Endothelial cell of umbilical vein (primary cell): Measurements from ENCODE around the gene SARS2. TPM values are rescaled to one million over a fixed set of nuclear protein-coding genes. Genes with fewer than 3 reads are reported as not detected.
A peak's percentile ranks its signal among the peaks of the same experiment; 100 is the strongest.

Experiments used
- BruUV-seq: library from RNA; stranded (reverse); fragments of 400-500 nt; replicated peaks from 2 replicates; lab custom pipeline; 2021; lab: Mats Ljungman, UMichigan
- CTCF ChIA-PET: fragments of 300-600, 350-600 bp; sonication (Branson Sonifier 250); formaldehyde crosslinking; loops from one replicate; lab custom pipeline; 2021; ENCODE audit warnings: antibody characterized with exemption, inconsistent platforms; lab: Charles Lee
- POLR2A ChIA-PET: fragments of 300-600, 350-600 bp; sonication (Branson Sonifier 250); formaldehyde crosslinking; loops from one replicate; lab custom pipeline; 2021; ENCODE audit warnings: antibody characterized with exemption, inconsistent platforms; lab: Charles Lee
- DNase-seq: peaks from one replicate; pipeline ENCODE4 v3.0.0-alpha.2; 2011; ENCODE audit warnings: low read depth, low spot score
- FAIRE-seq: peaks from 2 replicates; lab custom pipeline; 2011; peaks lifted over from hg19 to GRCh38; lab: Jason Lieb, UNC
- H2AFZ ChIP-seq: 2 replicates; pipeline ENCODE4 v1.6.0; 2012; ENCODE audit warnings: low read depth, low read length, control low read depth, inconsistent platforms
- H3K27ac ChIP-seq: 2 replicates; pipeline ENCODE4 v1.5.1; 2011; ENCODE audit warnings: low read depth, mild to moderate bottlenecking, control low read depth, low read length, moderate library complexity; ENCODE audit not compliant: insufficient read depth
- H3K27me3 ChIP-seq, 2 experiments: 2 replicates each; pipeline versions ENCODE4 v1.6.0 to v1.6.1; 2011; ENCODE audit warnings: low read length in 2 of 2, mixed read lengths in 1 of 2; ENCODE audit not compliant: control insufficient read depth in 2 of 2, insufficient read depth in 2 of 2
- H3K36me3 ChIP-seq, 2 experiments: 2 replicates in 1 of 2; 3 replicates in 1 of 2; pipeline ENCODE4 v1.5.1; 2011; ENCODE audit warnings: low read length in 2 of 2, mild to moderate bottlenecking in 1 of 2, moderate library complexity in 1 of 2; ENCODE audit not compliant: control insufficient read depth in 2 of 2, insufficient read depth in 2 of 2; ENCODE audit errors: extremely low read depth in 1 of 2
- H3K4me1 ChIP-seq: 3 replicates; pipeline ENCODE4 v1.5.1; 2011; ENCODE audit warnings: mild to moderate bottlenecking, low read length; ENCODE audit not compliant: control insufficient read depth, insufficient read depth; ENCODE audit errors: extremely low read depth
- H3K4me2 ChIP-seq: 2 replicates; pipeline ENCODE4 v1.6.1; 2011; ENCODE audit warnings: low read length, control low read depth, mixed read lengths; ENCODE audit not compliant: insufficient read depth
- H3K4me3 ChIP-seq, 3 experiments: fragments of 200-600 bp in 1 of 3; sonication (generic), shearing (Covaris generic) in 1 of 3; replicated peaks in 1 of 3; 2 replicates each; pipeline ENCODE4 v1.5.1; 2011 to 2016; ENCODE audit warnings: control low read depth in 3 of 3, low read length in 3 of 3, mild to moderate bottlenecking in 2 of 3, inconsistent platforms in 1 of 3, low read depth in 1 of 3, moderate library complexity in 1 of 3; ENCODE audit not compliant: insufficient read depth in 1 of 3
- H3K79me2 ChIP-seq: 2 replicates; pipeline ENCODE4 v1.6.0; 2012; ENCODE audit warnings: low read length, inconsistent platforms; ENCODE audit not compliant: control insufficient read depth, insufficient read depth
- H3K9ac ChIP-seq: replicated peaks from 2 replicates; pipeline ENCODE3; 2011; ENCODE audit warnings: low read length, control low read depth; ENCODE audit not compliant: insufficient read depth; ENCODE audit errors: extremely low read depth
- H3K9me1 ChIP-seq: replicated peaks from 3 replicates; pipeline ENCODE4 v1.6.0; 2011; ENCODE audit warnings: mild to moderate bottlenecking, low read length; ENCODE audit not compliant: control insufficient read depth, insufficient read depth; ENCODE audit errors: extremely low read depth
- H3K9me3 ChIP-seq: replicated peaks from 2 replicates; pipeline ENCODE4 v1.5.1; 2012; ENCODE audit warnings: low read length, inconsistent platforms; ENCODE audit not compliant: control insufficient read depth, insufficient read depth
- H4K20me1 ChIP-seq: replicated peaks from 2 replicates; pipeline ENCODE3; 2011; ENCODE audit warnings: mild to moderate bottlenecking, low read length; ENCODE audit not compliant: control insufficient read depth, insufficient read depth; ENCODE audit errors: extremely low read depth
- CTCF ChIP-seq, 2 donors: IDR thresholded peaks; 1 replicate in 1 of 2; 2 replicates in 1 of 2; pipeline ENCODE4 v1.5.1; 2011; ENCODE audit warnings: low read length in 2 of 2, mild to moderate bottlenecking in 2 of 2, moderate library complexity in 2 of 2, control low read depth in 1 of 2, inconsistent platforms in 1 of 2, low read depth in 1 of 2; ENCODE audit not compliant: insufficient read depth in 1 of 2; ENCODE audit errors: extremely low read depth in 1 of 2
- EZH2 ChIP-seq: IDR thresholded peaks from 2 replicates; pipeline ENCODE4 v1.6.1; 2012; ENCODE audit warnings: borderline replicate concordance, low read depth, mild to moderate bottlenecking, moderate library complexity, low read length, inconsistent platforms; ENCODE audit not compliant: severe bottlenecking
- FOS ChIP-seq: IDR thresholded peaks from 2 replicates; pipeline ENCODE4 v1.6.1; 2011; ENCODE audit warnings: mild to moderate bottlenecking, low read length, moderate library complexity, borderline replicate concordance; ENCODE audit not compliant: insufficient read depth
- GATA2 ChIP-seq: IDR thresholded peaks from 2 replicates; pipeline ENCODE4 v1.7.0; 2011; ENCODE audit warnings: low read depth, mild to moderate bottlenecking, moderate library complexity, mixed read lengths, low read length; ENCODE audit not compliant: insufficient read length, insufficient read depth
- JUN ChIP-seq: IDR thresholded peaks from 2 replicates; pipeline ENCODE4 v1.6.1; 2011; ENCODE audit warnings: borderline replicate concordance, low read depth; ENCODE audit not compliant: insufficient read length, insufficient read depth
- MAX ChIP-seq: IDR thresholded peaks from 2 replicates; pipeline ENCODE4 v1.6.1; 2011; ENCODE audit not compliant: insufficient read depth, insufficient read length
- MYC ChIP-seq: IDR thresholded peaks from one replicate; pipeline ENCODE4 v1.6.1; 2011; ENCODE audit warnings: mild to moderate bottlenecking, low read depth, low read length
- POLR2A ChIP-seq: IDR thresholded peaks from 2 replicates; pipeline ENCODE4 v1.6.1; 2012; ENCODE audit warnings: low read depth, mild to moderate bottlenecking, control low read depth, low read length
- POLR2AphosphoS5 ChIP-seq: IDR thresholded peaks from 2 replicates; pipeline ENCODE4 v1.6.1; 2012; ENCODE audit warnings: low read depth, mild to moderate bottlenecking, control low read depth, low read length, moderate library complexity; ENCODE audit not compliant: insufficient read depth
- dilution Hi-C: fragments of 300-500 bp; cut with MboI; formaldehyde crosslinking; loops from one replicate; pipeline ENCODE4 v1.15.0; 2019; ENCODE audit warnings: low sequenced_read_pairs; ENCODE audit not compliant: extremely low pct_ligation_motif_present
- intact Hi-C: fragments of 100-400 bp; cut with micrococcal nuclease; formaldehyde crosslinking; loops from one replicate; pipeline ENCODE4 v1.10.0; 2022
- polyA plus RNA-seq, 4 experiments: library from polyadenylated mRNA; depleted of rRNA in 3 of 4; stranded (reverse) in 3 of 4; unstranded in 1 of 4; fragments of >200 nt; gene quantifications; 2 replicates each; pipeline versions ENCODE4 v1.2.1 to v1.2.3, GENCODE V29; 2011 to 2012; ENCODE audit warnings: missing spikeins in 1 of 4
- total RNA-seq: library from RNA; stranded (reverse); gene quantifications from 2 replicates; pipeline ENCODE4 v1.2.3, GENCODE V29; 2021

Gene SARS2
- total and polyA plus RNA-seq, 2 donors (not counting 3 experiments of a cell fraction or from before 2014, with no cell fraction given), result 40.3 to 43.7 TPM

GRCh38 chr19:38917921-38918491 is 12.6 kb downstream of the SARS2 start:
- dilution Hi-C loops, result no loop called here
- FAIRE-seq, result no peak
- no TSS peak for BruUV-seq
- H3K27me3 ChIP-seq, result no peaks in the 10 kb centered on the region
- CTCF ChIA-PET, result interaction anchor here (0.6 kb wide), 1 partner anchor 683 kb away, joined by 4 read pairs; no protein-coding TSS in a partner anchor
- DNase-seq, result no peak
- no peak for TF ChIP-seq MYC
- peak in 1 of 2 donors; percentile 14 for TF ChIP-seq CTCF (IDR thresholded peaks at IDR 0.05; ENCODE audit: extremely low read depth in 1 of 2, insufficient read depth in 1 of 2, low read depth in 1 of 2, low read length in 2 of 2)
- no peak overlapping the region for H3K27ac ChIP-seq
- POLR2A ChIA-PET, result interaction anchor here (0.7 kb wide), 1 partner anchor 263 kb away, joined by 5 read pairs; no protein-coding TSS in a partner anchor
- no peak overlapping the region for H3K9ac ChIP-seq
- H3K4me3 ChIP-seq, result no peak overlapping the region
- no peaks in the 10 kb centered on the region for H4K20me1 ChIP-seq
- H2AFZ ChIP-seq, result no peak overlapping the region
- no peaks in the 10 kb centered on the region for H3K4me1 ChIP-seq
- no peaks in the 10 kb centered on the region for H3K9me3 ChIP-seq
- H3K36me3 ChIP-seq, result no peaks in the 10 kb centered on the region
- intact Hi-C loops, result no loop called here
- no peaks in the 10 kb centered on the region for H3K9me1 ChIP-seq
- H3K4me2 ChIP-seq, result no peak overlapping the region
- H3K79me2 ChIP-seq, result no peaks in the 10 kb centered on the region

GRCh38 chr19:38917516-38917915 is 13.0 kb downstream of the SARS2 start:
- POLR2A ChIA-PET, result interaction anchor here (0.7 kb wide), 1 partner anchor 263 kb away, joined by 5 read pairs; no protein-coding TSS in a partner anchor
- FAIRE-seq, result no peak
- CTCF ChIA-PET, result interaction anchor here (0.6 to 0.8 kb wide), 2 partner anchors 13 to 682 kb away, joined by 3 to 4 read pairs; partner anchors contain the start of genes MRPS12 and SARS2

More at GRCh38 chr19:38917516-38917915, 13.0 kb downstream of the SARS2 start:
- H3K4me1 ChIP-seq, result no peaks in the 10 kb centered on the region
- no peak for DNase-seq
- dilution Hi-C loops (no loop called here), intact Hi-C loops (no loop called here)
- H3K36me3 ChIP-seq, result no peaks in the 10 kb centered on the region
- TF ChIP-seq POLR2A, result no peak
- no peak for TF ChIP-seq FOS
- TF ChIP-seq MAX, result no peak
- TF ChIP-seq MYC, result no peak
- TF ChIP-seq EZH2, result no peak
- no peak for TF ChIP-seq JUN
- no peak for TF ChIP-seq CTCF (IDR thresholded peaks at IDR 0.05; ENCODE audit: extremely low read depth in 1 of 2, insufficient read depth in 1 of 2, low read depth in 1 of 2, low read length in 2 of 2)
- TF ChIP-seq GATA2, result no peak
- no peak for TF ChIP-seq POLR2AphosphoS5
- no peak overlapping the region for H3K9ac ChIP-seq
- BruUV-seq, result no TSS peak
- H3K27ac ChIP-seq, result no peak overlapping the region
- H4K20me1 ChIP-seq, result no peaks in the 10 kb centered on the region
- H2AFZ ChIP-seq, result no peak overlapping the region
- no peaks in the 10 kb centered on the region for H3K9me1 ChIP-seq
- no peaks in the 10 kb centered on the region for H3K79me2 ChIP-seq
- H3K9me3 ChIP-seq, result no peaks in the 10 kb centered on the region
- H3K27me3 ChIP-seq, result no peaks in the 10 kb centered on the region
- H3K4me2 ChIP-seq, result no peak overlapping the region
- H3K4me3 ChIP-seq, result no peak overlapping the region
